ENCODE data around the gene PTDSS2. TPM values are rescaled to one million over a fixed set of nuclear protein-coding genes. Genes with fewer than 3 reads are reported as not detected.
A peak's percentile ranks its signal among the peaks of the same experiment; 100 is the strongest.

The PTDSS2 gene
- total and polyA plus RNA-seq, 11 donors, result 20.3 to 43.0 (median 25.7) TPM

DNA sequence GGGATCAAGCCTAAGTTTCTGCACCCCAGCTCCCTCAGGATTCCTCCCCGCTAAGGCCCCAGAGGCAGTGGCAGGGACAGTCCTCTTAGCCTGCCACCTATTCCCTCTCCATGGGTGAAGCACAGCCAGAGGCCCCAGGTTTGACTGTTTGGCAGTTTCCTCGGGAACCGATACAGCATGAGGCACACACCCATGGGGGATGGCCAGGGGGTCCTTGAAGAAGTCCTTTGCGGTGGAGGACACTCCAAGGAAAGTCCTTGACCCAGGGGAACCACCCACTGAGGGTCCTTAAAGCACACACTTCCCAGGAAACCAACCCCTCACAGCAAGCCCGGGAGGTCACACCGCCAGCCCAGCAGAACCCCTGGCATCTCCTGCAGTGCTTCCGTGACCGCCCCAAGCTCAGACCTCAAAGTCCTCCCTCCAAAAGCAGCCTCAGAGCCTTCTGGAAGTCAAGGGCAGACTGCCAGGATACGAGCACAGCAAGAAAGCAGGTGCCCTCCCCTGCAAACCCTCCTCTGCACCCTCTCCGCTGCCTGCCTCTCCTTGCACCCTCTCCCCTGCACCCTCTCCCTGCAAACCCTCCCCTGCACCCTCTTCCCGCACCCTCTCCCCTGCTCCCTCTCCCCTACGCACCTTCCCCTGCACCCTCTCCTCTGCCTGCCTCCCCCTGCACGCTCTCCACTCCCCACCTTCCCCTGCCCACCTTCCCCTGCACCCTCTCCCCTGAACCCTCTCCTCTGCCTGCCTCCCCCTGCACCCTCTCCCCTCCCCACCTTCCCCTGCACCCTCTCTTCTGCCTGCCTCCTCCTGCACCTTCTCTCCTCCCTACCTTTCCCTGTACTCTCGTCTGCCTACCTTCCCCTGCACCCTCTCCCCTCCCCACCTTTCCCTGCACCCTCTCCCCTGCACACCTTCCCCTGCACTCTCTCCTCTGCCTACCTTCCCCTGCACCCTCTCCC lies 36.7 kb upstream of the PTDSS2 start:
- intact Hi-C loops (cut with DNase I), result no loop called here
- WGBS, 4 donors, result 46 to 54% (median 50%) methylated on average over 11 to 13 of the region's 14 CpGs
- peak overlapping the region in 3 of 12 donors; percentile 4 to 17 (median 12) for H3K4me3 ChIP-seq
- DNase-seq, result peak in 2 of 5 donors; percentile 10 to 17
- H3K36me3 ChIP-seq, result no peaks in the 10 kb centered on the region
- H3K27me3 ChIP-seq, result peaks cover 4 to 30% (median 24%) of the 10 kb centered on the region in 9 donors
- H3K4me1 ChIP-seq, result peaks cover 0 to 31% (median 13%) of the 10 kb centered on the region in 12 donors
- no peak for ATAC-seq
- no peaks in the 10 kb centered on the region for H3K9me3 ChIP-seq
- peak overlapping the region in 1 of 12 donors; percentile 8 for H3K27ac ChIP-seq
- TF ChIP-seq, protein P1, sequence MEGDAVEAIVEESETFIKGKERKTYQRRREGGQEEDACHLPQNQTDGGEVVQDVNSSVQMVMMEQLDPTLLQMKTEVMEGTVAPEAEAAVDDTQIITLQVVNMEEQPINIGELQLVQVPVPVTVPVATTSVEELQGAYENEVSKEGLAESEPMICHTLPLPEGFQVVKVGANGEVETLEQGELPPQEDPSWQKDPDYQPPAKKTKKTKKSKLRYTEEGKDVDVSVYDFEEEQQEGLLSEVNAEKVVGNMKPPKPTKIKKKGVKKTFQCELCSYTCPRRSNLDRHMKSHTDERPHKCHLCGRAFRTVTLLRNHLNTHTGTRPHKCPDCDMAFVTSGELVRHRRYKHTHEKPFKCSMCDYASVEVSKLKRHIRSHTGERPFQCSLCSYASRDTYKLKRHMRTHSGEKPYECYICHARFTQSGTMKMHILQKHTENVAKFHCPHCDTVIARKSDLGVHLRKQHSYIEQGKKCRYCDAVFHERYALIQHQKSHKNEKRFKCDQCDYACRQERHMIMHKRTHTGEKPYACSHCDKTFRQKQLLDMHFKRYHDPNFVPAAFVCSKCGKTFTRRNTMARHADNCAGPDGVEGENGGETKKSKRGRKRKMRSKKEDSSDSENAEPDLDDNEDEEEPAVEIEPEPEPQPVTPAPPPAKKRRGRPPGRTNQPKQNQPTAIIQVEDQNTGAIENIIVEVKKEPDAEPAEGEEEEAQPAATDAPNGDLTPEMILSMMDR (IDR thresholded peaks at IDR 0.05), result no peak
- no peak for TF ChIP-seq POLR2A (IDR thresholded peaks at IDR 0.05)

DNA sequence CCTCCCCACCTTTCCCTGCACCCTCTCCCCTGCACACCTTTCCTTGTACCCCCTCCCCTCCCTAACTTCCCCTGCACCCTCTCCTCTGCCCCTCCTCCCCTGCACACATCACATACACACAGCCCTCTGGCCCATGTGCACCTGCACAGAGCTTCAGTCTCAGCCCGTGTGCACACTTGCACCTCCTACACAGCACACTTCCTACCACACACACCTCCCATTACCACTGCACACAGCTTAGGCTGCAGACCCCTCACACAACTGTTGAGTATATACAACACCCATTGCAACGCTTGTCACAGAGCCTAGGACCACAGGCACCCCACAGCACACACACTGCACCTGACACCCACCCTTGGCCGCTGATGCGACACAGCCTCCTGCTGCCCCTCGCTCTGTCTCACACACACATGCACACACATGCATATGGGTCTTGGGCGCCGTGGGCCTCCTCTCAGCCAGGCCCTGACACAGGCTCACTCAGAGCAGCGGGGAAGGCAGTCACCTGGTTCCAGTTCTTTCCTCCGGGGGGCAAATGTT lies 35.7 kb upstream of the PTDSS2 start:
- intact Hi-C loops (cut with DNase I), result no loop called here
- Histone ChIP-seq H3K4me3 (peak overlapping the region in 11 of 12 donors; percentile 21 to 73 (median 58)), H3K36me3 (no peaks in the 10 kb centered on the region), H3K4me1 (peaks cover 0 to 31% (median 13%) of the 10 kb centered on the region in 12 donors), H3K9me3 (no peaks in the 10 kb centered on the region), H3K27ac (peak overlapping the region in 10 of 12 donors; percentile 56 to 82 (median 77)), H3K27me3 (peaks cover 4 to 40% (median 29%) of the 10 kb centered on the region in 9 donors)
- 48 to 63% (median 56%) methylated on average over 9 of the region's 9 CpGs for WGBS, 4 donors
- TF ChIP-seq, protein P1 (IDR thresholded peaks at IDR 0.05), result no peak
- TF ChIP-seq POLR2A (IDR thresholded peaks at IDR 0.05), result no peak
- DNase-seq (peak in 2 of 5 donors; percentile 9 to 20), ATAC-seq (peak in 1 of 4 donors; percentile 1)

DNA sequence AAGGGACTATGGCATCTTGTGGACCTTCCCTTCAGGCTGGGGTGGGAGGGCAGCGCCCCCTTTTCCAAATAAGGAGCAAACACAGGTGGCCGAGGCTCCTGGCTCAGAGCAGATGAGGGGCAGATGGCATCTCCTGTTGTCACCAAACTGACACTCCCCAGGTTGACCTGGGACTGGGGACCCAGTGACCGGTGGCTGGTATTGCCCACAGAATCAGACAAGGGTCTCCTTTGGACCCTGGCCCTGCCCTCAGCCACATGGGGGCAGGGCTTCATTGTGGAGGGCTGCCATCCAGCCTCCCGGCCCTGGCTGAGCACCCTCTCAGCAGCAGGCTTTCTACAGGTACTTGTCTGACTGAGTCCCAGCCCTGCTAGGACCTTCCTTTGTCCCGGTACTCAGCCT lies 34.4 kb upstream of the PTDSS2 start:
- intact Hi-C loops (cut with DNase I), result loop anchor here in 1 of 10 donors (2.0 to 5.0 kb wide), 2 partner anchors 33 to 108 kb away; partner anchors contain the start of gene IFITM2
- Histone ChIP-seq H3K27me3 (peaks cover 4 to 52% (median 30%) of the 10 kb centered on the region in 9 donors), H3K4me3 (peak overlapping the region; percentile 48 to 80 (median 64)), H3K36me3 (no peaks in the 10 kb centered on the region), H3K4me1 (peaks cover 0 to 31% (median 13%) of the 10 kb centered on the region in 12 donors), H3K27ac (peak overlapping the region; percentile 76 to 97 (median 92)), H3K9me3 (no peaks in the 10 kb centered on the region)
- peak in 1 of 5 donors; percentile 22 for DNase-seq
- WGBS, 4 donors, result 56 to 66% (median 59%) methylated on average over 5 of the region's 5 CpGs
- TF ChIP-seq, protein P1 (IDR thresholded peaks at IDR 0.05), result no peak
- no peak for TF ChIP-seq POLR2A (IDR thresholded peaks at IDR 0.05)
- no peak for ATAC-seq

Data from heart left ventricle (tissue), 16 donors.